ENCODE results near the gene NKPD1.
A peak's percentile ranks its signal among the peaks of the same experiment; 100 is the strongest.

NKPD1 gene

DNA sequence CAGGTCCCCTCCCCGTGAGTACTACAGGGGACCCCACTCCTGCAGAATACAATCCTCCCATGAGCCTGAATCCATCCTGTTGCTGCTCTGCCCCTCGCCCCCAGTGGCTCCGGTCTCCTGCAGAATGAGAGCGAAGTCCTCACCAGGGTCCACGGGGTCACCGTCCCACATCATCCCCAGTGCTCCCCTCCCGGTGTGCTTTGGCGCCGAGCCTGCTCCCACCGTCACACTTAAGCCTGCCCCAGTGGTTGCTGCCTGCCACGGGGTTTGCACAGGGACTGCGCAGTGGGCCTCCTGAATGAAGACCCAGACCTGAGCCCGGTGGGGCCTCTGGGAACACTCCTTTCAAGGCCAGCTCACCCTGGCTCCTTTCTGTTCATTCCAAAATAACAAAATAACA, 30.5 kb downstream of the NKPD1 start:
- ChIA-PET CTCF (no interaction called here), POLR2A (ENCODE audit: low non-redundant PET) (no interaction called here)
- no peak for DNase-seq (ENCODE audit: low spot score)
- H3K27ac ChIP-seq = peak overlapping the region; percentile 54
- TF ChIP-seq, protein P1, sequence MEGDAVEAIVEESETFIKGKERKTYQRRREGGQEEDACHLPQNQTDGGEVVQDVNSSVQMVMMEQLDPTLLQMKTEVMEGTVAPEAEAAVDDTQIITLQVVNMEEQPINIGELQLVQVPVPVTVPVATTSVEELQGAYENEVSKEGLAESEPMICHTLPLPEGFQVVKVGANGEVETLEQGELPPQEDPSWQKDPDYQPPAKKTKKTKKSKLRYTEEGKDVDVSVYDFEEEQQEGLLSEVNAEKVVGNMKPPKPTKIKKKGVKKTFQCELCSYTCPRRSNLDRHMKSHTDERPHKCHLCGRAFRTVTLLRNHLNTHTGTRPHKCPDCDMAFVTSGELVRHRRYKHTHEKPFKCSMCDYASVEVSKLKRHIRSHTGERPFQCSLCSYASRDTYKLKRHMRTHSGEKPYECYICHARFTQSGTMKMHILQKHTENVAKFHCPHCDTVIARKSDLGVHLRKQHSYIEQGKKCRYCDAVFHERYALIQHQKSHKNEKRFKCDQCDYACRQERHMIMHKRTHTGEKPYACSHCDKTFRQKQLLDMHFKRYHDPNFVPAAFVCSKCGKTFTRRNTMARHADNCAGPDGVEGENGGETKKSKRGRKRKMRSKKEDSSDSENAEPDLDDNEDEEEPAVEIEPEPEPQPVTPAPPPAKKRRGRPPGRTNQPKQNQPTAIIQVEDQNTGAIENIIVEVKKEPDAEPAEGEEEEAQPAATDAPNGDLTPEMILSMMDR (conservative IDR thresholded peaks at IDR 0.05; ENCODE audit: low read depth) = no peak

DNA sequence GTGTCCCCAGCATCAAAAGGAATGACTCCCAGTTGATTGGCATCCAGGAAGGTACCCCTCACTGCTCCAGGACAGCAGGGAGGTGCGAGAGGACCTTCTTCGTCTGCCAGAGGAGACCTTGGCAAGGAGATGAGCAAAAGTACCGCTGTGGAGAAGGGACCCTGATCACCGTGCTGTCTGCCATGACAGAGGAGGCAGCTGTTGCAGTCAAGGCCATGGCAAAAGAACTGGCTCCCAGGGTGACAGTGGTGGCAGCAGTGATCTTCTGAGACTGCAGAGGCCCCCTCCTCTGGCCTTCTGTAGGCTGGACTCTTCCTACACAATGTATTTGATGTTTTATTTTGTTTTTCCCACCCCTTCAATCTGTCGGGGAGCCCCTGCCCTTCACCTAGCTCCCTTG, 32.0 kb downstream of the NKPD1 start:
- TF ChIP-seq, protein P1 (conservative IDR thresholded peaks at IDR 0.05; ENCODE audit: low read depth) = no peak
- peak overlapping the region; percentile 54 for H3K27ac ChIP-seq
- CTCF ChIA-PET = no interaction called here
- POLR2A ChIA-PET (ENCODE audit: low non-redundant PET) = no interaction called here
- no peak for DNase-seq (ENCODE audit: low spot score)

DNA sequence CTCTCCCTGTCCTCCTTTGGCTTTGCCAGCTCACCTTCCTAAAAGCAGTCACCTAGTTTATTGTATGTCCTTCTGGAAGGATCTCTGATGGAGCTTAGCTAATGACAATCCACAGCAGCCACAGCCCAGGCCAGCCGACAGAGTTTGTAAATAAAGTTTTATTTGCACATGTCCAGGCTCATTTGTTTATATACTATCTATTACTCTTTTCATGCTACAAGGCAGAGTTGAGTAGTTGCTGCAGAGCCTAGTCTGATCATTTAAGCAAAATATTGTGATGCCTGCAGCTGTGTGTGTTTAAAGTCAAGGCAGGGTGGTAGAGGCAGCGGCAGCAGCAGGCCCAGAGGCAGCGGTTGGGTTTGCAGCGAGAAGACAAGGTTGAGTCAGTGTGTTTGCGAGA, 32.6 kb downstream of the NKPD1 start:
- ChIA-PET POLR2A (ENCODE audit: low non-redundant PET) (no interaction called here), CTCF (no interaction called here)
- H3K27ac ChIP-seq = peak overlapping the region; percentile 54; the same call in 1 of the 2 replicates
- DNase-seq (ENCODE audit: low spot score) = no peak
- TF ChIP-seq, protein P1 (conservative IDR thresholded peaks at IDR 0.05; ENCODE audit: low read depth) = no peak

DNA sequence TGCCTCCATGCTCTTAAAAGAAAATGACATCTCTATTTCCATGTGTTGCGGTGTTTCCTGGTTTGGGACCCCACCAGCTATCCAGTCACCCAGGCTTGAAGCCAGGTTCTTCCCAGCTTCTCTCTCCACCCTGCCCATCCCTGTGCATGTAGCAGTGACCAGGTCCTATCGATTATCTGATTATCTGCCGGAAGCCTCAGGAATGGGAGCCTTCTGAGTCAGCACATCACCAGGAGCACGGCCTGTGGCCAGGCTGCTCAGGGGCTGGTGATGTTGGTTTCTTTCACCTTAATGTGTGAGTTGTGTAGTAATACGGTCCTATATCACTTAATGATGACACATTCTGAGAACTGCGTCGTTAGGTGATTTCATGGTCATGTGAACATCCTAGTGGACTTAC, 34.1 kb downstream of the NKPD1 start:
- no peak for DNase-seq (ENCODE audit: low spot score)
- H3K27ac ChIP-seq = peak overlapping the region; percentile 29; the same call in 1 of the 2 replicates
- ChIA-PET POLR2A (ENCODE audit: low non-redundant PET) (interaction anchor here (0.8 kb wide), 1 partner anchor 35 kb away, joined by 4 read pairs; no protein-coding TSS in a partner anchor), CTCF (interaction anchor here (0.5 to 1.5 kb wide), 3 partner anchors 8 to 43 kb away, joined by 3 to 4 read pairs (median 4); no protein-coding TSS in a partner anchor)
- TF ChIP-seq, protein P1 (conservative IDR thresholded peaks at IDR 0.05; ENCODE audit: low read depth) = no peak

DNA sequence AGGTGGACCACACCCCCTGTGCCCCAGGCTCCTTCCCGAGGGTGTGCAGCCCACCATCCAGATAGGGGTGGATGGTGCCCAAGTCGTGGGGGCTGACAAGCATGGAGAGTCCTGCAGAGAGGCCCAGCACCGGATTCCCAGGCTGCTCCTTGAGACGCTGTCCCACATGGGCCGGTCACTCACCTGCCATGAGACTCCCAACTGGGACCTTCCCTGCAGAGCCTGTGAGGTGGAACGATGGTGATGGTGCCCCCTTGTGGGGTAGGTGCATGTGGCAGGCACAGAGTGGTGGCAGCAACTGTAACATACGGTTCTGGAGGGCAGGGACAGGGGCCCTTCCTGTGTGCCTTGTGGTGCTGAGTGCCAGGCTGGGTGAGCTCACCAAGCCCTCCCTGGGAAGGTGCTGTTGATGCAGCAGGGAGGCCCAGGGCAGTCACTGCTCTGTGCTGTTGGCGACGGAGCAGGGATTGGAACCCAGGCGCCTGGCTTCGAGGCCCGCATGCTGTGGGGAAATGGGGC, 34.7 kb downstream of the NKPD1 start:
- TF ChIP-seq, protein P1 (conservative IDR thresholded peaks at IDR 0.05; ENCODE audit: low read depth) = peak; percentile 66
- DNase-seq (ENCODE audit: low spot score) = peak; percentile 37
- peak overlapping the region; percentile 29 for H3K27ac ChIP-seq
- ChIA-PET CTCF (interaction anchor here (0.5 to 1.5 kb wide), 6 partner anchors 9 to 109 kb away, joined by 3 to 4 read pairs (median 3); no protein-coding TSS in a partner anchor), POLR2A (ENCODE audit: low non-redundant PET) (interaction anchor here (0.8 kb wide), 1 partner anchor 34 kb away, joined by 4 read pairs; no protein-coding TSS in a partner anchor)

DNA sequence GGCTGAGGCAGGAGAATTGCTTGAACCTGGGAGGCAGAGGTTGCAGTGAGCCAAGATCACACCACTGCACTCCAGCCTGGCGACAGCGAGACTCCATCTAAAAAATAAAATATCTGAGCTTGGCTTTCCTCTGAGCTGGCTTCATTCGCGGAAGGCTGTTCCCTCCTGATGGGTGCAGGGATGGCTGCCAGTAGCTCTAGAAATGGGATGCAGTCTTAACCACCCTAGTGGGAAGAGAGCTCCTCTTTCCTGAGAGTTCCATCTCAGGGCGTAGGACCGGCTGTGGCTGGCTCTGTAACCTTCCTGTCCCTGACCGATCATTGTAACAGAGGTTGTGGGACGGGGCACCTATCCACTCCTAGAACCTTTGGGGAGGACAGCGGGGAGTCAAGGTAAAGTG, 35.4 kb downstream of the NKPD1 start:
- TF ChIP-seq, protein P1 (conservative IDR thresholded peaks at IDR 0.05; ENCODE audit: low read depth) = no peak
- H3K27ac ChIP-seq = peak overlapping the region; percentile 29
- DNase-seq (ENCODE audit: low spot score) = no peak
- CTCF ChIA-PET = interaction anchor here (0.6 to 1.3 kb wide), 2 partner anchors 22 to 108 kb away, joined by 3 read pairs; no protein-coding TSS in a partner anchor
- POLR2A ChIA-PET (ENCODE audit: low non-redundant PET) = no interaction called here
